Heart left ventricle (tissue), 16 donors: ENCODE measurements around the gene WASF3. TPM values are rescaled to one million over a fixed set of nuclear protein-coding genes. Genes with fewer than 3 reads are reported as not detected.

Source experiments
- ATAC-seq, 4 donors: fragments of 200-7000 bp; cut with Tn5 transposase; one replicate each; pipeline ENCODE4 v1.9.1; 2020 to 2022; ENCODE audit warnings: moderate library complexity in 4 of 4, mild to moderate bottlenecking in 3 of 4, moderate number of reproducible peaks in 1 of 4
- DNase-seq, 5 donors: peaks; one replicate each; pipeline ENCODE4 v3.0.0-alpha.2; 2020
- H3K27ac ChIP-seq, 12 donors: fragments of 200-600 bp; sonication (generic) in 4 of 12; one replicate each; pipeline versions ENCODE4 v1.5.0 to v1.8.0; 2016 to 2022; ENCODE audit warnings: mild to moderate bottlenecking in 2 of 12
- H3K27me3 ChIP-seq, 9 donors: fragments of 200-600 bp; sonication (generic) in 2 of 9; one replicate each; pipeline versions ENCODE4 v1.5.1 to v1.8.0; 2016 to 2022; ENCODE audit warnings: mild to moderate bottlenecking in 3 of 9
- H3K36me3 ChIP-seq, 9 donors: fragments of 200-600 bp; sonication (generic) in 2 of 9; one replicate each; pipeline versions ENCODE4 v1.5.0 to v1.8.0; 2018 to 2022; ENCODE audit warnings: mild to moderate bottlenecking in 2 of 9
- H3K4me1 ChIP-seq, 12 donors: fragments of 200-600 bp; sonication (generic) in 4 of 12; one replicate each; pipeline versions ENCODE4 v1.5.0 to v1.8.0; 2016 to 2022; ENCODE audit warnings: mild to moderate bottlenecking in 3 of 12
- H3K4me3 ChIP-seq, 12 donors: fragments of 200-600 bp; sonication (generic) in 4 of 12; one replicate each; pipeline versions ENCODE4 v1.5.0 to v1.8.0; 2017 to 2022; ENCODE audit warnings: mild to moderate bottlenecking in 9 of 12, moderate library complexity in 4 of 12
- H3K9me3 ChIP-seq, 12 donors: fragments of 200-600 bp; sonication (generic) in 4 of 12; one replicate each; pipeline versions ENCODE4 v1.5.0 to v1.8.0; 2016 to 2022; ENCODE audit warnings: mild to moderate bottlenecking in 1 of 12
- CTCF ChIP-seq, 12 donors: fragments of 200-600 bp; sonication (generic) in 4 of 12; IDR thresholded peaks; one replicate each; pipeline versions ENCODE4 v1.5.0 to v1.8.0; 2018 to 2022; ENCODE audit warnings: antibody characterized with exemption in 12 of 12, mild to moderate bottlenecking in 5 of 12
- POLR2A ChIP-seq, 2 donors: fragments of 450-650 bp; IDR thresholded peaks; one replicate each; pipeline ENCODE4 v1.6.1; 2017; ENCODE audit warnings: antibody characterized with exemption in 2 of 2, mild to moderate bottlenecking in 2 of 2, moderate library complexity in 2 of 2
- WGBS, 4 donors: extraction: QIAGEN DNeasy Blood & Tissue Kit in 2 of 4; methylation state at CpG; one replicate each; pipeline versions ENCODE4 v1.1.5 to v1.1.7; 2013 to 2018; 5-methylcytosine and 5-hydroxymethylcytosine counted together
- intact Hi-C, 10 donors: fragments of 100-400 bp; cut with DNase I; formaldehyde crosslinking; loops; one replicate each; pipeline versions ENCODE4 v1.11.1 to v1.14.2; 2022
- polyA plus RNA-seq, 2 donors: library from polyadenylated mRNA; stranded (reverse); fragments of 200-250 nt; gene quantifications; one replicate each; pipeline ENCODE4 v1.2.3, GENCODE V29; 2013
- total RNA-seq, 9 donors: library from RNA; depleted of rRNA in 2 of 9; stranded (reverse); fragments of >200 nt in 2 of 9; fragmentation: NEBNext Ultra II Directional in 3 of 9; extraction: Animal tissue kit (Norgen Biotek cat#: 25700) in 3 of 9; gene quantifications; one replicate each; pipeline versions ENCODE4 v1.1.0 to v1.2.4, GENCODE V29; 2016 to 2023
- donor health status: ischemic (EF 13 %, LVEDD 7.1; RV severe dilation, severe dysfunction).
- donor health status: healthy with polysubstance abuse.
- donor health status: DM: no; HTN: yes; CAD: no.
- donor health status: DM: no; HTN: no; CAD: no.
- donor health status: ischemic (EF 25% LVEDD 6.9; RV normal size, moderate dysfunction).
- donor health status: ischemic (EF 25% LVEDD 5.7; RV mildly dilated, moderate dysfunction).
- donor health status: healthy.
- donor health status: DM: yes; HTN: yes; CAD: no.
- donor health status: ischemic (EF 35%, LVEDD 5.7; RV mildly dilated, moderate dysfunction).
- donor health status: nonischemic (EF 11% LVEDD 7.7; RV severe dilation, severe dysfunction).
- donor health status: DM: yes; HTN: yes; CAD: no.
- donor health status: PGD.
- donor health status: ischemic (EF 29% LVEDD 5.4; RV normal size, mild dysfunction).
- donor health status: nonischemic (EF 23%, LVEDD 6.1; RV moderate dilation, normal function).

The WASF3 gene
- total and polyA plus RNA-seq, 11 donors: 3.4 to 14.9 (median 10.0) TPM

- no peaks in the 10 kb centered on the region for H3K36me3 ChIP-seq
- peaks cover 0 to 9% (median 0%) of the 10 kb centered on the region in 12 donors for H3K9me3 ChIP-seq
- H3K27ac ChIP-seq: no peak overlapping the region
- peaks cover 0 to 16% (median 0%) of the 10 kb centered on the region in 9 donors for H3K27me3 ChIP-seq
- no peaks in the 10 kb centered on the region for H3K4me1 ChIP-seq
- intact Hi-C loops: loop anchor here in 1 of 10 donors (2.0 kb wide), 1 partner anchor 163 kb away; no protein-coding TSS in a partner anchor
- 58 to 71% (median 61%) methylated on average over 10 to 13 of the region's 13 CpGs for WGBS, 4 donors
- no peak for DNase-seq
- H3K4me3 ChIP-seq: no peak overlapping the region
- no peak for ATAC-seq
- TF ChIP-seq POLR2A (IDR thresholded peaks at IDR 0.05): no peak
- no peak for TF ChIP-seq CTCF (IDR thresholded peaks at IDR 0.05)
Measured at GRCh38 chr13:26710166-26710565, 152.7 kb downstream of the WASF3 start.

GRCh38 chr13:26711211-26711610, 153.7 kb downstream of the WASF3 start:
- Histone ChIP-seq H3K4me3 (no peak overlapping the region), H3K36me3 (no peaks in the 10 kb centered on the region), H3K9me3 (peaks cover 0 to 9% (median 0%) of the 10 kb centered on the region in 12 donors), H3K4me1 (no peaks in the 10 kb centered on the region), H3K27ac (no peak overlapping the region), H3K27me3 (peaks cover 0 to 16% (median 0%) of the 10 kb centered on the region in 9 donors)
- DNase-seq: no peak
- ATAC-seq: no peak
- intact Hi-C loops: loop anchor here in 1 of 10 donors (2.0 kb wide), 1 partner anchor 162 kb away; no protein-coding TSS in a partner anchor
- 48 to 55% (median 51%) methylated on average over 4 of the region's 4 CpGs for WGBS, 4 donors
- TF ChIP-seq CTCF (IDR thresholded peaks at IDR 0.05): no peak
- TF ChIP-seq POLR2A (IDR thresholded peaks at IDR 0.05): no peak

GRCh38 chr13:26713341-26713740, 155.9 kb downstream of the WASF3 start:
- Histone ChIP-seq H3K4me3 (no peak overlapping the region), H3K9me3 (peaks cover 0 to 9% (median 0%) of the 10 kb centered on the region in 12 donors), H3K36me3 (no peaks in the 10 kb centered on the region), H3K4me1 (no peaks in the 10 kb centered on the region), H3K27me3 (peaks cover 0 to 13% (median 0%) of the 10 kb centered on the region in 9 donors), H3K27ac (no peak overlapping the region)
- intact Hi-C loops: no loop called here
- DNase-seq (no peak), ATAC-seq (no peak)
- WGBS, 4 donors: 98 to 100% (median 100%) methylated on average over 1 of the region's 1 CpG
- TF ChIP-seq POLR2A (IDR thresholded peaks at IDR 0.05) (no peak), CTCF (IDR thresholded peaks at IDR 0.05) (no peak)

GRCh38 chr13:26716984-26717383, 159.5 kb downstream of the WASF3 start:
- Histone ChIP-seq H3K27me3 (peaks cover 0 to 7% (median 0%) of the 10 kb centered on the region in 9 donors), H3K36me3 (no peaks in the 10 kb centered on the region), H3K27ac (no peak overlapping the region), H3K9me3 (peaks cover 0 to 8% (median 0%) of the 10 kb centered on the region in 12 donors), H3K4me1 (no peaks in the 10 kb centered on the region), H3K4me3 (no peak overlapping the region)
- intact Hi-C loops: no loop called here
- TF ChIP-seq POLR2A (IDR thresholded peaks at IDR 0.05) (no peak), CTCF (IDR thresholded peaks at IDR 0.05) (no peak)
- ATAC-seq (no peak), DNase-seq (no peak)
- WGBS, 4 donors: 80 to 85% (median 83%) methylated on average over 2 to 3 of the region's 3 CpGs
